GM21717 (cell line): Measurements from ENCODE around the gene MITF.

Experiments used
- ATAC-seq: cut with Tn5 transposase; IDR thresholded peaks from one replicate; pipeline ENCODE4 v1.9.1; 2021; ENCODE audit warnings: mild to moderate bottlenecking, moderate library complexity; ENCODE audit not compliant: unreplicated experiment

Gene MITF

DNA sequence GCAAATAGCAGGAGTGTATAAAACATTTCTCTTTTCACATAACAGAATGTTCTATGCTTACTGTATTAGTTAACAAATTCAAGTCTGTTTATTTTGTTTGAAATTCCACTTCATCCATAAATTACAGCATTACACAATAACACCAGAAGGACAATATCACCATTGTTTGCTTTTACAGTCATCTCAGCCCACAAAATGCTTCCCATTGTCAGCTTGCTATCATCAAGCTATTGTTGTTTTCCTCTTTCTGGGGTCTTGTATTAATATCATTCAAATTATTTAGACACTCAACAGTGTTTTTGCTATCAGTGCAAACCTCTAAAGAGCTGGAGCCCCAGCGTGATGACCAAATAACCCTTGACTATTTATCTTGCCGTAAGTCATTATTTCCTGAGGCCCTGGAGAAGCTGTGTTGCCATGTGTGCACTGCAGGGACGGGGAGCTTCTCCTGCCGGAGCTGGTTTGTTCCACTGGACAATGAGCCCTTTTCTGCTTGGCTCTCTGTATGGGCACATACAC is 261.4 kb downstream of the MITF start:
- ATAC-seq, result no peak

DNA sequence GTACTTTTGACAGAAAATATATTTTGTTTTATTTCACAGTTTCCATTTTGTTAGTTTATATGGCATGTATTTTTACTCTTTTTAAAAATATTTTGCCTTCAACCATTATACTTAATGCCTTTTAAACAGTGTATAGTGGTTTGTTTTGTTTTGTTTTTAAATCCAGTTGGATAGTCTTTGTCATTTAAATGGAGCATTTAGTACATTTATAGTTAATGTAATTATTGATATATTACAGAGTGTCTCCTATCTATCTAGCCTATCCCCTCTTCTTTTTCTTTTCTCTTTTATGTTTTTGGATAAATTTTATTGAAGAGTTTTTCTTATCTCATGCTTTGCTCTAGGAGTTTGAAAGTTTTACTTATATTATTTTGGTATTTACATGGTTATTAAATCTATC is 263.9 kb downstream of the MITF start:
- no peak for ATAC-seq

- no peak for ATAC-seq
These were observed 266.8 kb downstream of the MITF start for GRCh38 chr3:70006089-70006488.

DNA sequence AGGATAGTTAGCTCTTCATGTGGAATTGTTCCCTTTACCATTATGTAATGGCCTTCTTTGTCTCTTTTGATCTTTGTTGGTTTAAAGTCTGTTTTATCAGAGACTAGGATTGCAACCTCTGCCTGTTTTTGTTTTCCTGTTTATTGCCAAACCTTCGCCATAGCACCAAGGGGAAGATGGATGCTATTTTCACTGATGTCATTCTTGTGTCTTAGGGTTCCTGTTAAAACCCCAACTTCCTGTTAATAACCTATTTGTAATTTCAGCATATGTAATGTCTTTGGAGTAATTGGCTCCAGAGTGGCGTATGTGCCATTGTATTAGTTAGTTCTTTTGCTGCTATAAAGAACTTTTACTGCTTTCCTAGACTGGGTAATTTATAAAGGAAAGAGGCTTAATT is 271.1 kb downstream of the MITF start:
- no peak for ATAC-seq

- no peak for ATAC-seq
These were observed 272.3 kb downstream of the MITF start for GRCh38 chr3:70011582-70011981.
